ENCODE data around the gene SEMA3A. TPM values are rescaled to one million over a fixed set of nuclear protein-coding genes. Genes with fewer than 3 reads are reported as not detected.
A peak's percentile ranks its signal among the peaks of the same experiment; 100 is the strongest.

The SEMA3A gene
- polyA plus RNA-seq, 4 donors, result 2.4 to 11.4 TPM; not detected in 2

- peaks cover 0 to 3% of the 10 kb centered on the region in 2 donors for H3K9me3 ChIP-seq (ENCODE audit: control insufficient read depth in 2 of 2, insufficient read depth in 1 of 2, low read depth in 1 of 2, low read length in 1 of 2)
- no peaks in the 10 kb centered on the region for H3K36me3 ChIP-seq (ENCODE audit: control insufficient read depth in 3 of 3, insufficient read depth in 2 of 3, low read depth in 1 of 3, low read length in 3 of 3)
- peak; percentile 53 for FAIRE-seq
- no peak overlapping the region for H3K4me3 ChIP-seq (ENCODE audit: low read depth in 1 of 3, low read length in 3 of 3)
- no peak overlapping the region for H3K27ac ChIP-seq (ENCODE audit: low read depth in 1 of 3, low read length in 2 of 3)
- H3K4me1 ChIP-seq (ENCODE audit: control insufficient read depth in 3 of 3, insufficient read depth in 2 of 3, low read depth in 1 of 3, low read length in 2 of 3), result no peaks in the 10 kb centered on the region
- H3K27me3 ChIP-seq (ENCODE audit: control insufficient read depth in 3 of 3, insufficient read depth in 3 of 3, low read length in 3 of 3), result no peaks in the 10 kb centered on the region
- WGBS, 3 donors, result 73 to 85% (median 82%) methylated on average over 2 of the region's 2 CpGs
- DNase-seq, result no peak
Measured at GRCh38 chr7:84139986-84140729, 54.4 kb downstream of the SEMA3A start.

- no peaks in the 10 kb centered on the region for H3K4me1 ChIP-seq (ENCODE audit: control insufficient read depth in 3 of 3, insufficient read depth in 2 of 3, low read depth in 1 of 3, low read length in 2 of 3)
- no peaks in the 10 kb centered on the region for H3K27me3 ChIP-seq (ENCODE audit: control insufficient read depth in 3 of 3, insufficient read depth in 3 of 3, low read length in 3 of 3)
- no peak overlapping the region for H3K27ac ChIP-seq (ENCODE audit: low read depth in 1 of 3, low read length in 2 of 3)
- FAIRE-seq (no peak), DNase-seq (no peak)
- WGBS, 3 donors, result 59 to 70% (median 68%) methylated on average over 3 of the region's 3 CpGs
- H3K4me3 ChIP-seq (ENCODE audit: low read depth in 1 of 3, low read length in 3 of 3), result no peak overlapping the region
- H3K36me3 ChIP-seq (ENCODE audit: control insufficient read depth in 3 of 3, insufficient read depth in 2 of 3, low read depth in 1 of 3, low read length in 3 of 3), result no peaks in the 10 kb centered on the region
- H3K9me3 ChIP-seq (ENCODE audit: control insufficient read depth in 2 of 2, insufficient read depth in 1 of 2, low read depth in 1 of 2, low read length in 1 of 2), result peaks cover 0 to 3% of the 10 kb centered on the region in 2 donors
Measured at GRCh38 chr7:84138411-84138810, 56.2 kb downstream of the SEMA3A start.

- Histone ChIP-seq H3K4me3 (ENCODE audit: low read depth in 1 of 3, low read length in 3 of 3) (no peak overlapping the region), H3K4me1 (ENCODE audit: control insufficient read depth in 3 of 3, insufficient read depth in 2 of 3, low read depth in 1 of 3, low read length in 2 of 3) (no peaks in the 10 kb centered on the region), H3K27ac (ENCODE audit: low read depth in 1 of 3, low read length in 2 of 3) (no peak overlapping the region), H3K9me3 (ENCODE audit: control insufficient read depth in 2 of 2, insufficient read depth in 1 of 2, low read depth in 1 of 2, low read length in 1 of 2) (peaks cover 0 to 3% of the 10 kb centered on the region in 2 donors), H3K36me3 (ENCODE audit: control insufficient read depth in 3 of 3, insufficient read depth in 2 of 3, low read depth in 1 of 3, low read length in 3 of 3) (no peaks in the 10 kb centered on the region), H3K27me3 (ENCODE audit: control insufficient read depth in 3 of 3, insufficient read depth in 3 of 3, low read length in 3 of 3) (no peaks in the 10 kb centered on the region)
- FAIRE-seq (peak; percentile 5), DNase-seq (no peak)
Measured at GRCh38 chr7:84137812-84138211, 56.8 kb downstream of the SEMA3A start.

GRCh38 chr7:84136809-84137208 lies 57.8 kb downstream of the SEMA3A start:
- Histone ChIP-seq H3K27me3 (ENCODE audit: control insufficient read depth in 3 of 3, insufficient read depth in 3 of 3, low read length in 3 of 3) (no peaks in the 10 kb centered on the region), H3K9me3 (ENCODE audit: control insufficient read depth in 2 of 2, insufficient read depth in 1 of 2, low read depth in 1 of 2, low read length in 1 of 2) (peaks cover 0 to 3% of the 10 kb centered on the region in 2 donors), H3K36me3 (ENCODE audit: control insufficient read depth in 3 of 3, insufficient read depth in 2 of 3, low read depth in 1 of 3, low read length in 3 of 3) (peaks cover 0 to under 1% (median 0%) of the 10 kb centered on the region in 3 donors), H3K4me1 (ENCODE audit: control insufficient read depth in 3 of 3, insufficient read depth in 2 of 3, low read depth in 1 of 3, low read length in 2 of 3) (no peaks in the 10 kb centered on the region), H3K27ac (ENCODE audit: low read depth in 1 of 3, low read length in 2 of 3) (no peak overlapping the region), H3K4me3 (ENCODE audit: low read depth in 1 of 3, low read length in 3 of 3) (no peak overlapping the region)
- 84 to 90% (median 88%) methylated on average over 3 of the region's 3 CpGs for WGBS, 3 donors
- DNase-seq, result no peak
- FAIRE-seq, result no peak

GRCh38 chr7:84136336-84136735 lies 58.3 kb downstream of the SEMA3A start:
- WGBS, 3 donors, result 75 to 76% (median 76%) methylated on average over 3 of the region's 3 CpGs
- DNase-seq (no peak), FAIRE-seq (no peak)

GRCh38 chr7:84134169-84134568 lies 60.4 kb downstream of the SEMA3A start:
- WGBS, 3 donors, result 83 to 92% (median 84%) methylated on average over 1 of the region's 1 CpG
- H3K27me3 ChIP-seq (ENCODE audit: control insufficient read depth in 3 of 3, insufficient read depth in 3 of 3, low read length in 3 of 3), result no peaks in the 10 kb centered on the region
- no peaks in the 10 kb centered on the region for H3K4me1 ChIP-seq (ENCODE audit: control insufficient read depth in 3 of 3, insufficient read depth in 2 of 3, low read depth in 1 of 3, low read length in 2 of 3)
- H3K4me3 ChIP-seq (ENCODE audit: low read depth in 1 of 3, low read length in 3 of 3), result no peak overlapping the region
- H3K36me3 ChIP-seq (ENCODE audit: control insufficient read depth in 3 of 3, insufficient read depth in 2 of 3, low read depth in 1 of 3, low read length in 3 of 3), result peaks cover 0 to 2% (median 0%) of the 10 kb centered on the region in 3 donors
- FAIRE-seq (no peak), DNase-seq (no peak)
- no peaks in the 10 kb centered on the region for H3K9me3 ChIP-seq (ENCODE audit: control insufficient read depth in 2 of 2, insufficient read depth in 1 of 2, low read depth in 1 of 2, low read length in 1 of 2)
- H3K27ac ChIP-seq (ENCODE audit: low read depth in 1 of 3, low read length in 2 of 3), result no peak overlapping the region

More at GRCh38 chr7:84136336-84136735, 58.3 kb downstream of the SEMA3A start:
- Histone ChIP-seq H3K27me3 (ENCODE audit: control insufficient read depth in 3 of 3, insufficient read depth in 3 of 3, low read length in 3 of 3) (no peaks in the 10 kb centered on the region), H3K4me3 (ENCODE audit: low read depth in 1 of 3, low read length in 3 of 3) (no peak overlapping the region), H3K27ac (ENCODE audit: low read depth in 1 of 3, low read length in 2 of 3) (no peak overlapping the region), H3K9me3 (ENCODE audit: control insufficient read depth in 2 of 2, insufficient read depth in 1 of 2, low read depth in 1 of 2, low read length in 1 of 2) (peaks cover 0 to 3% of the 10 kb centered on the region in 2 donors), H3K4me1 (ENCODE audit: control insufficient read depth in 3 of 3, insufficient read depth in 2 of 3, low read depth in 1 of 3, low read length in 2 of 3) (no peaks in the 10 kb centered on the region), H3K36me3 (ENCODE audit: control insufficient read depth in 3 of 3, insufficient read depth in 2 of 3, low read depth in 1 of 3, low read length in 3 of 3) (peaks cover 0 to 2% (median 0%) of the 10 kb centered on the region in 3 donors)

- Histone ChIP-seq H3K4me3 (ENCODE audit: low read depth in 1 of 3, low read length in 3 of 3) (no peak overlapping the region), H3K9me3 (ENCODE audit: control insufficient read depth in 2 of 2, insufficient read depth in 1 of 2, low read depth in 1 of 2, low read length in 1 of 2) (no peaks in the 10 kb centered on the region), H3K27me3 (ENCODE audit: control insufficient read depth in 3 of 3, insufficient read depth in 3 of 3, low read length in 3 of 3) (no peaks in the 10 kb centered on the region), H3K27ac (ENCODE audit: low read depth in 1 of 3, low read length in 2 of 3) (no peak overlapping the region), H3K4me1 (ENCODE audit: control insufficient read depth in 3 of 3, insufficient read depth in 2 of 3, low read depth in 1 of 3, low read length in 2 of 3) (no peaks in the 10 kb centered on the region), H3K36me3 (ENCODE audit: control insufficient read depth in 3 of 3, insufficient read depth in 2 of 3, low read depth in 1 of 3, low read length in 3 of 3) (no peaks in the 10 kb centered on the region)
- no peak for DNase-seq
- FAIRE-seq, result no peak
- 60 to 86% (median 66%) methylated on average over 2 of the region's 2 CpGs for WGBS, 3 donors
Measured at GRCh38 chr7:84125654-84126053, 68.9 kb downstream of the SEMA3A start.

GRCh38 chr7:84123965-84124547 lies 70.5 kb downstream of the SEMA3A start:
- DNase-seq, result no peak
- WGBS, 3 donors, result 28 to 52% (median 47%) methylated on average over 5 of the region's 5 CpGs
- Histone ChIP-seq H3K4me1 (ENCODE audit: control insufficient read depth in 3 of 3, insufficient read depth in 2 of 3, low read depth in 1 of 3, low read length in 2 of 3) (no peaks in the 10 kb centered on the region), H3K9me3 (ENCODE audit: control insufficient read depth in 2 of 2, insufficient read depth in 1 of 2, low read depth in 1 of 2, low read length in 1 of 2) (no peaks in the 10 kb centered on the region), H3K27me3 (ENCODE audit: control insufficient read depth in 3 of 3, insufficient read depth in 3 of 3, low read length in 3 of 3) (no peaks in the 10 kb centered on the region), H3K36me3 (ENCODE audit: control insufficient read depth in 3 of 3, insufficient read depth in 2 of 3, low read depth in 1 of 3, low read length in 3 of 3) (no peaks in the 10 kb centered on the region), H3K27ac (ENCODE audit: low read depth in 1 of 3, low read length in 2 of 3) (no peak overlapping the region), H3K4me3 (ENCODE audit: low read depth in 1 of 3, low read length in 3 of 3) (no peak overlapping the region)
- FAIRE-seq, result no peak
